Measurements from ENCODE around the gene KCNMA1.
"Not testable (repeated sequence)": the region's sequence is repeated elsewhere in the genome, so short reads cannot be mapped to it uniquely, and the experiment has no call there.

The KCNMA1 gene

GRCh38 chr10:77637532-77638320, at the start of gene KCNMA1:
TSS of gene KCNMA1 (minus strand) at chr10:77637808.
- DNase-seq, result peak; percentile 42

- no peak for DNase-seq
Measured at GRCh38 chr10:77686650-77687417, 49.2 kb upstream of the KCNMA1 start.

- DNase-seq, result no peak
Measured at GRCh38 chr10:77686096-77686495, 48.5 kb upstream of the KCNMA1 start.

- DNase-seq, result peak; percentile 79
Measured at GRCh38 chr10:77685432-77685831, 47.8 kb upstream of the KCNMA1 start.

GRCh38 chr10:77683088-77683432, 45.5 kb upstream of the KCNMA1 start:
- DNase-seq, result not testable (repeated sequence)

- no peak for DNase-seq
Measured at GRCh38 chr10:77682393-77683087, 44.9 kb upstream of the KCNMA1 start.

- DNase-seq, result no peak
Measured at GRCh38 chr10:77681839-77682238, 44.2 kb upstream of the KCNMA1 start.

GRCh38 chr10:77680811-77681210, 43.2 kb upstream of the KCNMA1 start:
- DNase-seq, result no peak

- no peak for DNase-seq
Measured at GRCh38 chr10:77680065-77680464, 42.5 kb upstream of the KCNMA1 start.

GRCh38 chr10:77679217-77679616, 41.6 kb upstream of the KCNMA1 start:
- DNase-seq, result no peak

- DNase-seq, result no peak
Measured at GRCh38 chr10:77678146-77678545, 40.5 kb upstream of the KCNMA1 start.

- no peak for DNase-seq
Measured at GRCh38 chr10:77675347-77675746, 37.7 kb upstream of the KCNMA1 start.

- no peak for DNase-seq
Measured at GRCh38 chr10:77673515-77674140, 36.0 kb upstream of the KCNMA1 start.

- no peak for DNase-seq
Measured at GRCh38 chr10:77673101-77673500, 35.5 kb upstream of the KCNMA1 start.

- DNase-seq, result no peak
Measured at GRCh38 chr10:77671594-77672252, 34.1 kb upstream of the KCNMA1 start.

- DNase-seq, result no peak
Measured at GRCh38 chr10:77670817-77671443, 33.3 kb upstream of the KCNMA1 start.

GRCh38 chr10:77669892-77670291, 32.3 kb upstream of the KCNMA1 start:
- DNase-seq, result no peak

GRCh38 chr10:77667426-77668324, 30.1 kb upstream of the KCNMA1 start:
- no peak for DNase-seq

- no peak for DNase-seq
Measured at GRCh38 chr10:77666821-77667220, 29.2 kb upstream of the KCNMA1 start.

- no peak for DNase-seq
Measured at GRCh38 chr10:77664696-77665095, 27.1 kb upstream of the KCNMA1 start.

- DNase-seq, result no peak
Measured at GRCh38 chr10:77664008-77664407, 26.4 kb upstream of the KCNMA1 start.

Measured in NCI-H1092 (cell line).